Left ventricle myocardium inferior (tissue), 1 donor: ENCODE measurements around the gene PRDM11. TPM values are rescaled to one million over a fixed set of nuclear protein-coding genes. Genes with fewer than 3 reads are reported as not detected.

Source experiments
- DNase-seq: peaks from one replicate; pipeline ENCODE4 v3.0.0-alpha.2; 2020
- H3K27ac ChIP-seq: fragments of 200-600 bp; replicated peaks from 2 replicates; pipeline ENCODE4 v1.8.0; 2021
- H3K27me3 ChIP-seq: fragments of 200-600 bp; 2 replicates; pipeline ENCODE4 v1.8.0; 2021; ENCODE audit warnings: low read depth
- H3K36me3 ChIP-seq: fragments of 200-600 bp; 2 replicates; pipeline ENCODE4 v1.8.0; 2021
- H3K4me1 ChIP-seq: fragments of 200-600 bp; 2 replicates; pipeline ENCODE4 v1.8.0; 2021
- H3K4me3 ChIP-seq: fragments of 200-600 bp; 2 replicates; pipeline ENCODE4 v1.8.0; 2021; ENCODE audit warnings: mild to moderate bottlenecking, moderate library complexity
- H3K9me3 ChIP-seq: fragments of 200-600 bp; replicated peaks from 2 replicates; pipeline ENCODE4 v1.8.0; 2021
- CTCF ChIP-seq: fragments of 200-600 bp; IDR thresholded peaks from 2 replicates; pipeline ENCODE4 v1.8.0; 2021; ENCODE audit warnings: antibody characterized with exemption, mild to moderate bottlenecking, borderline replicate concordance
- intact Hi-C: fragments of 100-400 bp; cut with micrococcal nuclease; formaldehyde crosslinking; loops from one replicate; pipeline ENCODE4 v1.11.0; 2022
- total RNA-seq: library from RNA; stranded (reverse); fragmentation: NEBNext Ultra II Directional; extraction: Animal tissue kit (Norgen Biotek cat#: 25700); gene quantifications from one replicate; pipeline ENCODE4 v1.2.1, GENCODE V29; 2021
- donor health status: DM: no; HTN: yes; CAD: no; lungs with severe emphysema.

The PRDM11 gene
- total RNA-seq, 1 donor from 2014 or later = 17.2 TPM

GRCh38 chr11:45275828-45276227 is 129.4 kb downstream of the PRDM11 start:
- peaks cover 7% of the 10 kb centered on the region for H3K9me3 ChIP-seq
- H3K36me3 ChIP-seq = no peaks in the 10 kb centered on the region
- no peaks in the 10 kb centered on the region for H3K4me1 ChIP-seq
- no peak overlapping the region for H3K27ac ChIP-seq
- no peak for TF ChIP-seq CTCF
- DNase-seq = no peak
- H3K4me3 ChIP-seq = no peak overlapping the region
- intact Hi-C loops = no loop called here
- H3K27me3 ChIP-seq = peaks cover 74% of the 10 kb centered on the region

GRCh38 chr11:45278714-45279113 is 132.3 kb downstream of the PRDM11 start:
- no peaks in the 10 kb centered on the region for H3K4me1 ChIP-seq
- peaks cover 7% of the 10 kb centered on the region for H3K9me3 ChIP-seq
- no peak overlapping the region for H3K27ac ChIP-seq
- no peak for TF ChIP-seq CTCF
- intact Hi-C loops = no loop called here
- peaks cover 87% of the 10 kb centered on the region for H3K27me3 ChIP-seq
- no peaks in the 10 kb centered on the region for H3K36me3 ChIP-seq
- H3K4me3 ChIP-seq = no peak overlapping the region
- no peak for DNase-seq

GRCh38 chr11:45279645-45280044 is 133.2 kb downstream of the PRDM11 start:
- Histone ChIP-seq H3K27ac (no peak overlapping the region), H3K4me1 (no peaks in the 10 kb centered on the region), H3K27me3 (peaks cover 90% of the 10 kb centered on the region), H3K36me3 (no peaks in the 10 kb centered on the region), H3K9me3 (peaks cover 7% of the 10 kb centered on the region), H3K4me3 (no peak overlapping the region)
- no peak for TF ChIP-seq CTCF
- no peak for DNase-seq
- intact Hi-C loops = no loop called here

GRCh38 chr11:45280449-45280848 is 134.0 kb downstream of the PRDM11 start:
- Histone ChIP-seq H3K4me3 (no peak overlapping the region), H3K27ac (no peak overlapping the region), H3K4me1 (no peaks in the 10 kb centered on the region), H3K36me3 (no peaks in the 10 kb centered on the region), H3K27me3 (peaks cover 90% of the 10 kb centered on the region), H3K9me3 (peaks cover 7% of the 10 kb centered on the region)
- DNase-seq = no peak
- no peak for TF ChIP-seq CTCF
- intact Hi-C loops = no loop called here

GRCh38 chr11:45282081-45282480 is 135.6 kb downstream of the PRDM11 start:
- Histone ChIP-seq H3K4me1 (peaks cover 10% of the 10 kb centered on the region), H3K4me3 (no peak overlapping the region), H3K36me3 (no peaks in the 10 kb centered on the region), H3K27ac (no peak overlapping the region), H3K27me3 (peaks cover 92% of the 10 kb centered on the region), H3K9me3 (peaks cover 7% of the 10 kb centered on the region)
- intact Hi-C loops = no loop called here
- no peak for DNase-seq
- no peak for TF ChIP-seq CTCF

Other genes with a start within 250 kb of the PRDM11 start
- gene TP53I11, start 195.8 kb upstream of the PRDM11 start, total RNA-seq = 39.4 TPM
- gene SYT13, start 139.7 kb downstream of the PRDM11 start, total RNA-seq = 5.9 TPM